GM21825 (cell line): Measurements from ENCODE around the gene CHRNB1.
"Not testable (repeated sequence)": the region's sequence is repeated elsewhere in the genome, so short reads cannot be mapped to it uniquely, and the experiment has no call there.

Experiments used
- ATAC-seq: cut with Tn5 transposase; IDR thresholded peaks from one replicate; pipeline ENCODE4 v1.9.1; 2021; ENCODE audit warnings: mild to moderate bottlenecking, moderate library complexity; ENCODE audit not compliant: unreplicated experiment

The CHRNB1 gene

GRCh38 chr17:7466318-7466638 lies 21.4 kb downstream of the CHRNB1 start:
- no peak for ATAC-seq

GRCh38 chr17:7466639-7467341 lies 21.9 kb downstream of the CHRNB1 start:
- no peak for ATAC-seq

GRCh38 chr17:7467498-7467897 lies 22.6 kb downstream of the CHRNB1 start:
- no peak for ATAC-seq

- ATAC-seq, result no peak
Observed at GRCh38 chr17:7468290-7468689, 23.4 kb downstream of the CHRNB1 start.

- ATAC-seq, result no peak
Observed at GRCh38 chr17:7468804-7469389, 24.0 kb downstream of the CHRNB1 start.

- ATAC-seq, result not testable (repeated sequence)
Observed at GRCh38 chr17:7469843-7470242, 25.0 kb downstream of the CHRNB1 start.

- ATAC-seq, result not testable (repeated sequence)
Observed at GRCh38 chr17:7470457-7470973, 25.7 kb downstream of the CHRNB1 start.

- no peak for ATAC-seq
Observed at GRCh38 chr17:7471729-7472128, 26.9 kb downstream of the CHRNB1 start.

- ATAC-seq, result not testable (repeated sequence)
Observed at GRCh38 chr17:7474767-7475166, 29.9 kb downstream of the CHRNB1 start.

- ATAC-seq, result no peak
Observed at GRCh38 chr17:7475764-7476422, 31.0 kb downstream of the CHRNB1 start.

- ATAC-seq, result no peak
Observed at GRCh38 chr17:7476494-7476893, 31.6 kb downstream of the CHRNB1 start.

- no peak for ATAC-seq
Observed at GRCh38 chr17:7476951-7477350, 32.1 kb downstream of the CHRNB1 start.

GRCh38 chr17:7477392-7478275 lies 32.8 kb downstream of the CHRNB1 start:
- ATAC-seq, result no peak

- ATAC-seq, result no peak
Observed at GRCh38 chr17:7478276-7479212, 33.7 kb downstream of the CHRNB1 start.

- no peak for ATAC-seq
Observed at GRCh38 chr17:7479213-7480088, 34.6 kb downstream of the CHRNB1 start, which contains the start of gene ZBTB4. Gene ZBTB4, minus strand, starts transcription at chr17:7479631. Its CDS starts 12,830 bp downstream, at chr17:7466801.

- no peak for ATAC-seq
Observed at GRCh38 chr17:7480089-7480384, 35.2 kb downstream of the CHRNB1 start.

- ATAC-seq, result not testable (repeated sequence)
Observed at GRCh38 chr17:7481275-7481674, 36.4 kb downstream of the CHRNB1 start, which contains the start of gene SLC35G6. Gene SLC35G6, plus strand, starts transcription at chr17:7481446. Its CDS starts 71 bp downstream, at chr17:7481517.

GRCh38 chr17:7481842-7482741 lies 37.2 kb downstream of the CHRNB1 start:
- ATAC-seq, result not testable (repeated sequence)
